NCI-H510A (cell line): ENCODE data around the gene LRRC37B.
"Not testable (repeated sequence)": the region's sequence is repeated elsewhere in the genome, so short reads cannot be mapped to it uniquely, and the experiment has no call there.

ENCODE experiments used
- DNase-seq: peaks from one replicate; lab custom pipeline; 2025; lab: John Stamatoyannopoulos, UW

LRRC37B gene

DNA sequence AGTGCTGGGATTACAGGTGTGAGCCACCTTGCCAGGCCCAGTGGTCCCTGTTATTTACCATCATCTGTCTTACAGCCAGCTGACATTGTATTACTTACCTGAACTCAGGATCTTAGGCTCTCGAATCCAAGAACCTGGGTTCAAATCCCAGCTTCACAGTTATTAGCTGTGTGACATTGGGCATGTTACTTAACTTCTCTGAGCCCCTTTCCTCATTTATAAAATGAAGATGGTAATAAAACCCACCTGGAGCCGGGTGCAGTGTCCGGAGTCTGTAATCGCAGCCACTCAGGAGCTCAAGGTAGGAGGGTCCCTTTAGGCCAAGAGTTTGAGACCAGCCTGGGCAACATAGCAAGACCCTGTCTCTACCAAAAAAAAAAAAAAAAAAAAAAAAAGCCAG lies 79.7 kb downstream of the LRRC37B start:
- DNase-seq = not testable (repeated sequence)

GRCh38 chr17:32092062-32092461 lies 84.9 kb downstream of the LRRC37B start:
- not testable (repeated sequence) for DNase-seq

GRCh38 chr17:32099686-32100085 lies 92.5 kb downstream of the LRRC37B start:
- DNase-seq = no peak

- not testable (repeated sequence) for DNase-seq
Measured at GRCh38 chr17:32100323-32100722, 93.1 kb downstream of the LRRC37B start.

- no peak for DNase-seq
Measured at GRCh38 chr17:32100971-32101631, 93.9 kb downstream of the LRRC37B start.

DNA sequence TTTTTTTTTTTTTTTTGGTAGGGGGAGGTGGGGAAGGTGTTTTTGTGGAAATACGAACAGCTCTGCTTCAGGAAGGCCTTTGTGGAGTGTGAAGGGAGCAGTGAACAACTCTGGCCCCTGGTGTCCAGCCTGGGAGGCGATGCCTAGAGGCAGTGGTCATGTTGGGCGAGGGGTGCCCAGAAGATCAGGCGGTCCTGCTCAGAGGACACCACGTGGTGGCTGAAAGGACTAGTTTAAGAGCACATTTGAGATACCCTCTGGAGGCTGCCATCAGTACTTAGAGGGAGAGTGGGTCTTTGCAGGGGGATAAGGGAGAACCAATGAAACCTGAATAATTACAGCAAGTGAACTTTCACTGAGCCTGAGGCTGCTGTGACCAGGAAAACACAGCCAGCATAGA lies 95.0 kb downstream of the LRRC37B start:
- DNase-seq = no peak

DNA sequence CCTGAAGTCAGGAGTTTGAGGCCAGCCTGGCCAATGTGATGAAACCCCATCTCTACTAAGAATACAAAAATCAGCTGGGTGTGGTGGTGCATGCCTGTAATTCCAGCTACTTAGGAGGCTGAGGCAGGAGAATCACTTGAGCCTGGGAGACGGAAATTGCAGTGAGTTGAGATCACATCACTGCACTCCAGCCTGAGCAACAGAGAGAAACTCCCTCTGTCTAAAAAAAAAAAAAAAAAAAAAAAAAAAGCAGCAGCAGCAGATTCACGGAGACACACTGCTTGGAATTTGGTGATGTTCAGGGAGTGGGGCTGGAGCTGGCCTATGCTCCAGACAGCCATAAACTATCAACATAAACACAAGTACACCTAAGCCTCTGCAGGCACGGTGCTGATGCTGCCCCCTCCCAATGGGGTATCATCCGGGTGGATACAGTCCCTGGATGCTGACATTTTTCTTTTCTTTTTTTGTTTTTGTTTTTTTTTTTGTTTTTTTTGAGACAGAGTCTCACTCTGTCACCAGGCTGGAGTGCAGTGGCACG lies 95.5 kb downstream of the LRRC37B start:
- DNase-seq = no peak
